Esophagus squamous epithelium (tissue), 4 donors: ENCODE measurements around the gene RINL.

Source experiments
- CTCF ChIP-seq, 6 experiments: fragments of 450-650 bp in 4 of 6; fragments of 200-600 bp in 2 of 6; sonication (generic) in 2 of 6; IDR thresholded peaks; one replicate each; pipeline ENCODE4 v1.5.1; 2016 to 2019; ENCODE audit warnings: antibody characterized with exemption in 6 of 6, mild to moderate bottlenecking in 4 of 6, moderate library complexity in 4 of 6
- POLR2A ChIP-seq, 4 donors: fragments of 450-650 bp; IDR thresholded peaks; one replicate each; pipeline ENCODE4 v1.6.1; 2017; ENCODE audit warnings: antibody characterized with exemption in 4 of 4, mild to moderate bottlenecking in 4 of 4, moderate library complexity in 3 of 4

GRCh38 chr19:38893341-38893771, 15.3 kb upstream of the RINL start:
- TF ChIP-seq CTCF (IDR thresholded peaks at IDR 0.05) (no peak), POLR2A (IDR thresholded peaks at IDR 0.05) (no peak)
